H1 (cell line): ENCODE results near the gene SYP. TPM values are rescaled to one million over a fixed set of nuclear protein-coding genes. Genes with fewer than 3 reads are reported as not detected.

ENCODE experiments used
- CHD7 ChIP-seq: fragments of 300-600 bp; sonication (generic); IDR thresholded peaks from 2 replicates; pipeline ENCODE4 v1.7.1; 2012; ENCODE audit warnings: low read length, moderate library complexity, mild to moderate bottlenecking, inconsistent platforms; ENCODE audit not compliant: insufficient replicate concordance
- FOSL1 ChIP-seq: IDR thresholded peaks from 2 replicates; pipeline ENCODE4 v1.6.1; 2011; ENCODE audit warnings: mild to moderate bottlenecking, low read depth, low read length, moderate library complexity; ENCODE audit not compliant: insufficient read depth
- JUN ChIP-seq: IDR thresholded peaks from 2 replicates; pipeline ENCODE4 v1.6.1; 2011; ENCODE audit warnings: low read depth, mild to moderate bottlenecking, improper control_type of control experiment, low read length
- JUND ChIP-seq: IDR thresholded peaks from 2 replicates; pipeline ENCODE4 v1.6.1; 2011; ENCODE audit warnings: mild to moderate bottlenecking, improper control_type of control experiment, low read length
- MAFK ChIP-seq: IDR thresholded peaks from 2 replicates; pipeline ENCODE4 v1.6.1; 2012; ENCODE audit warnings: low read depth, mild to moderate bottlenecking, improper control_type of control experiment, low read length
- POLR2A ChIP-seq, 2 experiments: IDR thresholded peaks; 1 replicate in 1 of 2; 2 replicates in 1 of 2; pipeline ENCODE4 v1.6.1; 2011; ENCODE audit warnings: low read depth in 2 of 2, low read length in 2 of 2, mild to moderate bottlenecking in 2 of 2; ENCODE audit errors: control extremely low read depth in 1 of 2
- RBBP5 ChIP-seq: IDR thresholded peaks from 2 replicates; pipeline ENCODE4 v1.7.1; 2012; ENCODE audit warnings: low read depth, mild to moderate bottlenecking, inconsistent platforms, low read length, moderate library complexity, borderline replicate concordance
- SAP30 ChIP-seq: fragments of 300-600 bp; sonication (generic); IDR thresholded peaks from 2 replicates; pipeline ENCODE4 v1.7.1; 2012; ENCODE audit warnings: low read length, moderate library complexity, mild to moderate bottlenecking, inconsistent platforms; ENCODE audit not compliant: insufficient read depth, insufficient replicate concordance
- polyA plus RNA-seq, 7 experiments: library from polyadenylated mRNA; depleted of rRNA in 3 of 7; stranded (reverse) in 5 of 7; unstranded in 2 of 7; fragments of >200 nt in 5 of 7; fragments of 200-250 nt in 2 of 7; gene quantifications; 1 replicate in 5 of 7; 2 replicates in 1 of 7; 4 replicates in 1 of 7; pipeline versions ENCODE4 v1.2.1 to v1.2.3, GENCODE V29; 2011 to 2013; ENCODE audit warnings: missing spikeins in 2 of 7, mixed read lengths in 2 of 7
- total RNA-seq: library from RNA; stranded (reverse); fragmentation: NEBNext Ultra II Directional; extraction: Animal tissue kit (Norgen Biotek cat#: 25700); gene quantifications from 2 replicates; pipeline ENCODE4 v1.2.1, GENCODE V29; 2021

SYP gene
- total and polyA plus RNA-seq, 2 of the 8 experiments (the other 6 are each of a cell fraction or from before 2014, with no cell fraction given): 4.3 to 10.8 TPM

DNA sequence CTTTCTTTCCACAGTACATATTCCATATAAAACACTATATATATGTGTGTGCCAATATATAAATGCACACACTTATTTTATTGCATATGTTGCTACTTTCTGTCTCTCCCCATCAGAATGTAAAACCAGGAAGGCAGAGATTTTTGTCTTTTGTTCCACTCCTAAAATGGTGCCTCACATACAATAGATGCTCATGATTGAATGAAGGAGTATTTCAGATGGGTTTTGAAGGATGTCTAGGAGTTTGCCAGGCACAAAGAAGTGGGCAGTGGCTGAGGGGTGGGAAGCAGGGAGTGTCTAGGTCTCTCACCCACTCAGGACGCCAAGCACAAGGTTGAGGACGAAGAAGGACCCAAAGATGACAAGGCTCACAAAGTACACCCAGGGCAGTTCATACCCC lies 27.7 kb upstream of the SYP start (continued):
- TF ChIP-seq CHD7: no peak
- no peak for TF ChIP-seq JUN
- TF ChIP-seq JUND: no peak
- TF ChIP-seq FOSL1: no peak
- no peak for TF ChIP-seq SAP30
- no peak for TF ChIP-seq MAFK
- no peak for TF ChIP-seq POLR2A (IDR thresholded peaks at IDR 0.05; ENCODE audit: control extremely low read depth in 1 of 2, low read depth in 2 of 2, low read length in 2 of 2)
- no peak for TF ChIP-seq RBBP5
